Ecto neural progenitor cell (in vitro differentiated cells): ENCODE measurements around the gene GINS1.

ENCODE experiments used
- DNase-seq: peaks from one replicate; pipeline ENCODE4 v3.0.0-alpha.2; 2018; ENCODE audit warnings: low spot score

The GINS1 gene

DNA sequence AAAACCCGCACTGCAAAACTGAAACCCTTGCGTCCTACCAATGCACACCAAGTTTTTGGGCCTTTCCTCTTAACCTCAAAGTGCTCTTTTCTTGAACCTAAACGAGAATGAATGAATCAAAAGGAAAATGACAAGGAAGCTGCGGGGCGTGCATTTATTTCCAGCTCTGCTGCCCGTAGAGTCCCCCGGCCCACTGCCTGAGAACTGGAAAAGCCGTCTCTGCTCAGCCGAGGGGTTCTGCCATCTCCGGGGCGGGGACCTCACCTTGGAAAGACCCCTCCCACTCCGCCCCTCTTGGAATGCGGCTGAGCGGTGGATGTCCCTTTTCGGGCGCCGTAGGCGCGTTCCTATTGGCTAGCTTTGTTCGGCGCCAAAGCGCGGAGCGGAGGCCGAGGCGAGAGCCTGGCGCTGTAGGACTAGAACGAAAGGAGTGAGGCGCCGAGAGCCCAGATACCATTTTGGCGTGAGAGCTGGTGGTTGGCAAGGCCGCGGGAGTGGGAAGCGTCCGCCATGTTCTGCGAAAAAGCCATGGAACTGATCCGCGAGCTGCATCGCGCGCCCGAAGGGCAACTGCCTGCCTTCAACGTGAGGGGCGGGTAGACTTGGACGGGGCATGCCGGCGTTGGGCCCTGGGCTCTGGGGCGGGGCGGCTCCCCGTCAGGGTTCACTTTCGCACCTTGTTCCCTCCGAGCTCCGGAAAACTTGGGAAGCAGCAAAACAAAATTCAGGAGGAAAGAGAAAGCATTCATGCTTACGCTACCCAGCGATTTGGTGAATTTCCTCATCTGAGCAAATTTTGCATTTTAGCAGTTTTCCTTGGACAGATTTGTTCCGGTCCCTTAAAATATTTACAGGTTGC is at the start of gene GINS1:
Gene GINS1 (plus strand): TSS at position 363 of the 859 bp plus-strand sequence. CDS start 148 bp downstream, at position 511.
- peak; percentile 99 for DNase-seq

DNA sequence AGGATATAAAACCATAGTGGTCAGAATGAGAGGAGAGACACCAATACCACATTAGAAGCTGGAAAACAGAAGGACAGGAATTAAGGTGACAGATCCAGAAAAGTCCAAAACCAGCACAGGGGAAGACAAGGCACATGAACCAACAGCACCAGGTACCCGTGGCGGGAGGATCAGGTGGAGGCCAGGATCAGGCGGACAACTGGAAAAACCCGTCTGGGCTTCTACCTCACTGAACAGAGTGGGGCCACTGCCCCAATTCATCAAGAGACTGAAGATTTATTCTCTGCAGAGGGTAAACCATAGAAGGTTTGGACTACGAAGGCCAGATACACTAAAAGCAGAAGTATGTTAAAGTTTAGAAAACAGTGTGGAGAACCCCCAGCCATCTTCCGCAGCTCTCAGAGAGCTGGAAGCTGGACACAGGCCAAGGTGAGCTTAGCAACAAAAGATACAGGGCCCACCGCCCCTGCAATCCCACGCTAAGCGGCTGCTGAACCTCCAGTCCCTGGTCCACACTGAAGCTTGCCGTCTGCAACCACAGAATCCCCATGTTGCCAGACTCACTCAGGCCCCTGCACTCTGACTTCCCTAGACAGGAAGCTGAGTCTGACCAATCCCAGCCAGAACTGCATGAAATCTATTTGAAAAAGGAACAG is 46.7 kb upstream of the GINS1 start:
- no peak for DNase-seq

DNA sequence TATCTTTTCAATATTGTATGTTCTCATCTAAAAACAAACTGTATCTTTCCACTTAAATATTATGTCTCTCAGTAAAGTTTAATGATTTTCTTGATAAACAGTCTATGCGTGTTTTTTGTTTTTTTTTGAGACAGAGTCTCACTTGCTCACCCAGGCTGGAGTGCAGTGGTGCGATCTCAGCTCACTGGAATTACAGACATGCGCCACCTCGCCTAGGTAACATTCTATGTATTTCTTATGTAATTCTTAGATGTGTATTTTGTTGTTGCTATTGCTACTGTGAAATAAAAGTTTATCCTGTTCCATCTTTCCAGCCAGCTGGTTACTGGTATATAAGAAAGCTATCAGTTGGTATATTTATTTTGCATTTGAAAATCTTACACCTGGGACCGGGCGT is 46.2 kb upstream of the GINS1 start:
- DNase-seq = no peak

DNA sequence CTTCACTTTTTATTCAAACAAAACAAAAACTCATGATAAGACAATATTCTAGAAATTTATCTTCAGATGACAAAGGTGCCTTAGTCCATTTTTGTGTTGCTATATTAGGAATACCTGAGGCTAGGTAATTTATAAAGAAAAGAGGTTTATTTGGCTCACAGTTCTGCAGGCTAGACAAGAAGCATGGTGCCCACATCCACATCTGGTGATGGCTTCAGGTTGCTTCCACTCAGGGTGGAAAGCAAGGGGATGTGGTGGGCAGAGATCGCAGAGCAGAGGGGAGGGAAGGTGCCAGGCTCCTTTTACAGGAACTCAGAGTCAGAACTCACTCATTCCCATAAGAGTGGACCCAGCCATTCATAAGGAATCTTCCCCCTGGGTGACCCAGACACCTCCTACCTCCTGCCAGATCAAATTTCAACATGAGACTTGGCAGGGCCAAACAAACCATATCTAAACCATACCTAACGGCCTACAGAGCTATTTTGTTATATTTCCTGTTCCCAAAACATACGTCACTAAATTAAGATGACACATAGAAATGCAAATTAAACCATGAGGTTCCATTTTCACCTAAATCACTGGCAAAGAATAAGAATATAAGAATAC is 43.2 kb upstream of the GINS1 start:
- DNase-seq = no peak

DNA sequence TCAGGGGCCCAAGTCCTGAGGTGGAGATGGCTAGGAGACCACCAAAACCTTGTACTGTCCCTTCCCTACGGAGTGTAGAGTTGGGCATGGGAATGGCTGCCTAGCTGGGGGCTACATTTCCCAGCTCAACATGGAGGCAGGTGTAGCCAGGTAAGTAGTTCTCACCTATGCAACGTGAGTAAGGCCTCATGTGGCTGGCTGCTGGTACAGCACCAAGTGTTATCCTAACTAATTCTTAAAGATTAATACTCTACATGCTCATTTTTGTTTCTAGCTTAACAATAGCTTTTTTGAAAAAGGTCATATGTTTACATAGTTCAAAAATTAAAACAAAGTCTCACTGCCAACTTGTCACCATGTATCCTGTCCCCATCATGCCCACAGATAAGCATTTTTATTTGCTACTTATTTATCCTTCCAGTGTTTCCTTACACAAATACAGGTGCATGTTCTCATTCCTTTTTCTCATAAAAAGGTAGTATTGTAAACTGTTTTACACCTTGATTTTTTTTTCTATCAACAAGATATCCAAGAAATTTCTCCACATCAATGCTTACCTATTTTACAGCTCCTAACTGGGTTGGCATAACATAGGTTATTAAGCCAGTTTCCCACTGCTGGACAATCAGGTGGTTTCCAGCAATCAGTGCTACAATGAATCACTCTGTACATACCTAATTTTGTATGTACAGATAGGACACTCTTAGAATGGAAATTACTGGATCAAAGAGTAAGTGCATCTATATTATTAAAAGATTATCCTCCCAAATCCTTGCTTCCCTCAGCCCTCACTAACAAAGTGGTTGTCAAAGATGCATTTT is 42.4 kb upstream of the GINS1 start:
- no peak for DNase-seq

DNA sequence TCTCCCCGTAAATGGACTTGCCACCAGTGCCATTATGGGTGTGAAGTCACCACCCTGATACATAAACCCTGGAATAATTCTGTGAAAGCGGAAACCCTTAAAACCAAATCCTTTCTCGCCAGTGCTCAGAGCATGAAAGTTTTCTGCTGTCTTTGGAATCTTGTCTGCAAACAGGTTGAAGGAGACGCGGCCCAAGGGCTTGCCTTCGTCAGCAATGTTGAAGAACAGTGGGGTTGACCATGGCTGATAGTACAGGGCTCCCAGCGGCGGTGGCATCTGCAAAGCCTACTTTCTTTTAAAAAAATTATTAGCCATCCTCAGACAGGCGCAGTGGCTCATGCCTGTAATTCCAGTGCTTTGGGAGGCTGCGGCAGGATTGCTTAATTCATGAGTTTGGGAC is 38.9 kb upstream of the GINS1 start:
- no peak for DNase-seq

DNA sequence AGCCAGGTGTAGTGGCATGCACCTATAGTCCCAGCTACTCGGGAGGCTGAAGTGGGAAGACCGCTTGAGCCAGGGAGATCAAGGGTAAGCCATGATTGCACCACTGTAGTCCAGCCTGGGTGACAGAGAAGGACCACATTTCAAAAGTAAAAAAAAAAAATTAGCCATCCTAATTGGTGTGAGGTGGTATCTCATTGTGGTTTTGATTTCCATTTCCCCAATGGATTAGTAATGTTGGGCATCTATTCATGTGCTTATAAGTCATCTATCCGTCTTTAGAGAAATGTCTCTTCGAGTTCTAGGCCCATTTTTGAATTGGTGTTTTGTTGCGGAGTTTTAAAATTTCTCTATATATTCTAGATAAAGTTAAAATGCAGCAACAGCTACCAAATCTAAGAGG is 38.5 kb upstream of the GINS1 start:
- DNase-seq = no peak

DNA sequence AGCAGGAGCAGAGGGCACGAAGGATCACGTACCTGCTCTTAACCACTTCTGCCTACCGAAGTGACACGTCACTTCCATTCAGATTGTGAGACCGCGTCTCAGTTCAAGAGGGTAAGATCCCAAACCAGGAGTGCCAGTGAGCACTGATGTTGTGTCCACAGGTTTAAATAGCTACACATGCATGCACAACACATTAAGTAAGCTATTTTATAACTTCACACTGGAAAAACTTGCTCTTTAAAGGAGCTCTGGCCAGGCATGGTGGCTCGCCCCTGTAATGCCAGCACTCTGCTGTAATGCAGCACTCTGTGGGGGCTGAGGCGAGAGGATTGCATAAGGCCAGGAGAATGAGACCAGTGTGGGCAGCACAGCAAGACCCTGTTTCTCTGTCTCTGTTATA is 37.9 kb upstream of the GINS1 start:
- no peak for DNase-seq

DNA sequence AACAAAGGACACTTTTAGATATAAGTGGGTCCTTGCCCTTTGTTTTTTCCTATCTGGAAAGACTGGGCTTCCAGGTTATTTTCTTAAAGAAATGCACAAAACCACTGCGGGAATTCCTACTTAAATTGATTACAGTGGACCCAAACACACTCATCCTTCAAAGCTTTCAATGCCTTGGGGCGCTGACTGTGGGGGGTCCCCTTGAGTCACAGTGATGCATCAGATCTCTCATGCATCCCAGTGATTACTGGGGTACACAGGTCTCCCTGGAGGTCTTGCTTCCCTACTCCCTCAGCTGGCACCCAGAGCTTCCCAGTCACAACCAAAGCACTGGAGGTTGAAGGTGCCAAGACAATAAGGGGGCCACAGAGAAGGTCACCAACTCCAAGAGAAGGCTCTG is 37.5 kb upstream of the GINS1 start:
- no peak for DNase-seq

DNA sequence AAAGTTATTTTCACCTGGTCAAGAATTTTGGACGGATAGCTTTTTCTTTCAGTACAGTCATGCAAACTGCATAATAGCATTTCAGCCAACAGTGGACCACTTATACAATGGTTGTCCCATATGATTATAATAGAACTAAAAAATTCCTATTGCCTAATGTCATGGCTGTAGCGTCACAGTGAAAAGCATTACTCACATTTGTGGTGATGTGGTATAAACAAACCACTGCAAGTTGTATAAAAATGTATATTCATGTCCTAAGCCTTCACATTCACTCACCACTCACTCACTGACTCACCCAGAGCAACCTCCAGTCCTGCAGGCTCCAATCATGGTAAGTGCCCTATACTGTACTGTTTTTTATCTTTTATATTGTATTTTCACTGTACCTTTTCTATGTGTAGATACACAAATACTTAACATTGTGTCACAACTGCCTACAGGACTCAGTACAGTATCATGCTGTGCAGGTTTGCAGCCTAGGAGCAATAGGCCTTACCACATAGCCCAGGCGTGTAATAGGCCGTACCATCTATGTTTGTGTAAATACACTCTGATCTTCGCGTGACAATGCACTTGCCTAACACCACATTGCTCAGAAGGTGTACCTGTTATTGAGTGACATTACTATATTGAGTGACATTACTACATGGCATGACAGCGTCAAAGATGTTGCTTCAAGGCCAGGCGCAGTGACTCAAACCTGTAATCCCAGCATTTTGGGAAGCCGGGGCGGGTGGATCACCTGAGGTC is 34.7 kb upstream of the GINS1 start:
- DNase-seq = no peak

DNA sequence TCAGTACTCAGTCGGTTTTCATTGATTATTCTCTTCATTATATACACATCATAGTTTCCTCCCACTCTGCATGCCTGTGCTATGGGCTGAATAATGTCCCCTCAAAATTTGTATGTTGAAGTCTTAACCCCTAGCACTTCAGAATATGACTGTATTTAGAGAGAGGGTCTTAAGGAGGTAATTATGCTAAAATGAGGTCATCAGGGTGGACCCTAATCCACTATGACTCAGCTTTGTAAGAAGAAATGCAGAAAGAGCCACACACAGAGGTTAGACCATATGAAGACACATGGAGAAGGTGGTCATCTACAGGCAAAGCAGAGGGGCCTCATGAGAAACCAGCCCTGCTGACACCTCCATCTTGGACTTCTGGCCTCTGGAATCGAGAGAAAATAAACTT is 32.6 kb upstream of the GINS1 start:
- no peak for DNase-seq

DNA sequence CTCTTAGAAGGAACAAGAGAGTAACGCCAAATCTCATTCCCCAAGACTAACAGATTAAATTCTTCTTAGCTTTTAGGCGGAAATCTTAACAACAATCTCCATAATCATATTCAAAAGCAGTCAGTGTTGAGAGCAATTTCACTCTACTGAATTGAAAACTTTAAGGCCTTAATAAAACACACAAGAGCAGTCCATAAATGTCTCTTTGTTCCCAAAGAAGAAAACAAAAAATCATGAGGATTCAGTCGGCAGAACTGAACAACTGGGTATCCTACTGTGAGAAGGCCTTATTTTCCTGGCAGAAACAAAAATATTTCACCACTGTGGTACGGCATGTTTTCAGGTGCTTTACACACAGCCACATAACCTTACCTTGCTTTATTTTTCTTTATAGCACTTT is 31.2 kb upstream of the GINS1 start:
- no peak for DNase-seq

DNA sequence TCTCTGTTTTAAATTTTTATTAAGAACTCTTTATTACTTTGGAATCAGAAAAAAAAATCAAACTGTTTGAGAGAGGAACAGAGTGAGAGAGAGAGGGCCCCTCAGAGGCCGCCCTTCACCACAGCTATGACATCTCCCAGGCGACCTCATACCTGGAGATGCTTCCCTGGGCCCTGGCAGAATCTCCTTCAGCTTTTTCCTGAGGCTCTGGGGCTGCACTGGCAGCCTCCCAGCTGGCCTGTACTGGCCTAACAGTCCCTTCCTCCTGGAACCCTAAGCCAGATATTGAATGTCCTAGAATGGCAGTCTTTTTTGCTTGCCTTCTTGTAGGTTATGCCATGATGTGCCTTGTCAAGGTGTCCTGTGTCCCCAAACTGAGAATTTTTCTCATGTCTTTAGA is 30.6 kb upstream of the GINS1 start:
- no peak for DNase-seq

DNA sequence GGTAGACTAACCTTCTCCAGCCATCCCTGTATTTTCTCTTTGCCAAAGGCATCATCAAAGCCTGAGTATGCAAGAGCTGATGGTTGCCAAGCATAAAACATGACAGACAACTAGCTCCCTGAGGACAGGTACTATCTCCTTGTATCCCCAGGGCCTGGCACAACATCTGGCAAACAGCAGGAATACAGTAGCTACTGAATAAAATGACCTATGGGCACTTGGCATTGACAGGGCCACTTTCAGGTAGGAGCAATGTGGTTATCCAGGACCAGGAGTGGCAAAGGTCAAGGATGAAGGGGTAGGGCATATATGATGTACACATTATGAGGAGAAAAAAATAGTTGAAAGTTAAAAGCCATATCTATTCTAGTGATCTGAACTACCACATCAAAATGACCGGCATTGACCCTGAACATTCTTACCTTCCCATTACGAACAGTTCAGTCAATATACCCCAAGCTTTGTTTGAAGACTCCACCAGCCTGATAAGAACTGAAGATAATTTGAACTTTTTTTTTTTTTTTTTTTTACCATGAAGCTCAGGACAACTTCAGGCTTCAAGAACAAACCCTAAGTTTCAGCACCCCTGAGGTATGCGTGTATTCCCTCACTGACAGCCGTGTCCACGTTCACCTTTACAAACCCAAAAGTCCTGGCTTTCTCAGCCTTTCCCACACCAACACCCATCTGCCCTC is 29.1 kb upstream of the GINS1 start:
- no peak for DNase-seq

DNA sequence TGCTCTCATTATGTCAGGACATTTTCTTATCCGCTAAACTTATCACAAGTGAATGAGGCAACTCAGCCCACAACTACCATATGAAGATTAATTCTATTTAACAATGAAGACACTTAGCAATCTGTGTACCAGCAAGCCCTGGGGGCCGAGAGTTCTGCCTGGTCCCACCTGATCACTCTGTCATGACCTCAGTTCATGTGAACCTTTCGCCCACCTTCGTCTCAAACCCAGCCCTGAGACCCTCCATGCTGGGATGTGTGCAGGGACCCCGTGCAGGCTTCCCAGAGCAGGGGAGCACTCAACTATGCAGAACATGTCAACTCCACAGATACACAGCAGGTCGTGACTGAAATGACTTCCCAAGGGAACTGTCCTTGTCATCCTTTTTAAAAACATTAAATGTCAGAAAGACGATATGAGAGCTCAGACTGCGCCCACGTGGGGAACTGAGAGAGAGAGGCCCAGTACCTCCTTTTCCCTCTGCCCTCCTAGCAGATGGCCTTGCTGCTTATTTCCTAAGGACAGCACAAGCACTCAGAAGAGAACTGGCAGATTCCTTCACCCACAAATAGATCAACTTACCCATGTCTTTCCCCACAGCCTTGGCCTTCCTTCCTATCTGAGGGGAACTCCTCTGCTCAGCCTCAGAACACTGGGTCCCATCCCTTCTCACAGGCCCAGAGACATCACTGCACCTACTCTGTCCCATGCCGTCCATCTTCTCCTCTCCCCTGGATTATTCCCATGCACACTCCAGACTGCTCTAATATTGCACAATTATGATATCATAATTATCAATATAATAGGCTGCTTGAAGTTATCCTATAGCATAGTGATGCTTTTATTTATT is 28.4 kb upstream of the GINS1 start:
- DNase-seq = no peak

DNA sequence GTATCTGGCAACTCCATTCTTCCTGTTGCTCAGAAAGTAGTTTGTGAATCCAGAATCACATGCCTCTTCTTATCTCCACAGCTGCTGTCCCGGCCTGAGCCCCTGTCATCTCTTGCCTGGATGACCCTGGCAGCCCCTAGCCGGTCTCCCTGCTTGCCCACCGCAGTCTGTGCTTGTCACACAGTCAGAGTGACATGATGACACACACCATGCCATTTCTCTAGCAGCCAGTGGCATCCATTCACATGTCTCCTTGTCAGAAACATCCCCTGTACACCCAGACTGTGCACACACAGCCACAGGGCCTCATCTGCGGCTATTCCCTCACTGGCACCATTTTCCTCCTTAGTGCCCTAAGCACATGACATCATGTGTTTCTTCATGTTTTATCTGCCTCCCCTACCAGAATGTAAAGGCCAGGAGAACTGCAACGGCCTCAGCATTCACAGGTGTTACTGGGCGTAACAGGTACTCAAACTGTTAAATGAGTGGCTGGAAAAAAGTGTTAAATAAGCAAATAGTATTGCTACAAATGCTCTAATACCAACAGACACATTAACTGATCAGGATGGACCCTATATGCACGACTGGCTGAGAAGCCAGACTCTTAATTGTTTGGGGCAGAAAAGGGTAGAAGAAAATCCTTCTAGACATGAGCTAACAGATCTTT is 26.4 kb upstream of the GINS1 start:
- DNase-seq = no peak

DNA sequence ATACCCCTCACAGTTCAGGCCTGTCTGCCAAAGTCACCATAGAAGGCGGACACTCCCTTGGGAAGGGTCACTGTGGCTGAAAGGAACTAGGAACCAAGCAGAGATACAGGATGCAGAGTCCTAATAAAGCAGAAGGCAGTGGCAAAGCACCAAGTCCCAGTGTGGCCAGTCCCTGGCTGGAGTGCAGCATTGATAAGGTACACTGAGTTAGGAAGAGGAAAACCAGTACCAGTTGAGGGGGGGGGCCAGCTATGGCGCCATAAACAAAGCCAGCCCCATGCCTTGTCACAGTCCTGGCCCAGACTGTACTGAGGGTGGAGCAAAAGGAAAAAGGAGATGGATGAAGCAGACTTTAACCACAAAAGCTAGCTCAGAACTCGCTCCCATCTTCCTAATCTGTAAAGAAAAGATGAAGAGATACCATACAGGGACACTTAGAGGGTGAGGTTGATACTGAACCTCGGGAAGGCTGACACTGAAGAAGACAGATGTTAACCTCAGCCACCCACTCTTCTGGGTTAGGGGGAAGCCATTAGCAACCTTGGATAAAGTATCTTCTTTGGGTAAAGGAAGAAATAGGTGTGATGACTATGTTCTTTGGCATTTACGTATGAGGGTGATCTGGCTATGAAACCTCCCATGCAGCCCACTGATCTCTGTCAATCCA is 24.6 kb upstream of the GINS1 start:
- DNase-seq = no peak

DNA sequence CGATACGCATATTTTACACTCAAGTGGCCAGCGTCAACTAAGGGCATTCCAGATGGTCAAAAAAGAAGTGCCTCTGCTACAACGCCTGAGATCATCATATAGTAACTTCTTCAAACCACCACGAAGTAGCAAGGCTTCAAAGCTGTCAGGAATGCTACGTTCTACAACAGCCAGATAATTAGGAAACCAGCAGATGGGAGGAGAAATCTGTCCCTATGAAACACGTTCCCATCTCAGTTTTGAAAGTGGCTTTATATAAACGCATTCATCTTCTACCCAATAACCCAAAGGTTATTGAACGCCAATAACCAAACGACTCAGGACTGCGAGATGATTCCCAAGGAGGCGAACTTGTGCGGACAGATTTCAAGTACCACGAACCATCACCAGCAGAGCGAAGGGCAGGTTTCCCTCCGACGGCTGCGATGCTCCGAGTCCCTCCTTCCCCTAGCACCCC is 18.0 kb upstream of the GINS1 start:
- DNase-seq = no peak
